ENCODE results near the gene EFCAB8.
"Not testable (repeated sequence)": the region's sequence is repeated elsewhere in the genome, so short reads cannot be mapped to it uniquely, and the experiment has no call there.

Gene EFCAB8

GRCh38 chr20:32914031-32914430 lies 55.3 kb downstream of the EFCAB8 start:
- no peak for DNase-seq

GRCh38 chr20:32917191-32917950 lies 58.6 kb downstream of the EFCAB8 start:
- no peak for DNase-seq

- no peak for DNase-seq
Observed at GRCh38 chr20:32918296-32918695, 59.6 kb downstream of the EFCAB8 start.

- DNase-seq = no peak
Observed at GRCh38 chr20:32918751-32919150, 60.0 kb downstream of the EFCAB8 start.

- no peak for DNase-seq
Observed at GRCh38 chr20:32920066-32920465, 61.3 kb downstream of the EFCAB8 start.

GRCh38 chr20:32920530-32921298 lies 62.0 kb downstream of the EFCAB8 start:
- no peak for DNase-seq

GRCh38 chr20:32922466-32922865 lies 63.7 kb downstream of the EFCAB8 start:
- no peak for DNase-seq

- DNase-seq = no peak
Observed at GRCh38 chr20:32924781-32925180, 66.1 kb downstream of the EFCAB8 start.

- no peak for DNase-seq
Observed at GRCh38 chr20:32925481-32926196, 66.9 kb downstream of the EFCAB8 start.

- no peak for DNase-seq
Observed at GRCh38 chr20:32929162-32929561, 70.4 kb downstream of the EFCAB8 start.

GRCh38 chr20:32930181-32930580 lies 71.5 kb downstream of the EFCAB8 start:
- no peak for DNase-seq

GRCh38 chr20:32930701-32931100 lies 72.0 kb downstream of the EFCAB8 start:
- DNase-seq = no peak

- DNase-seq = no peak
Observed at GRCh38 chr20:32934580-32934979, 75.9 kb downstream of the EFCAB8 start.

GRCh38 chr20:32941155-32941885 lies 82.6 kb downstream of the EFCAB8 start:
- no peak for DNase-seq

- DNase-seq = no peak
Observed at GRCh38 chr20:32943490-32944052, 84.8 kb downstream of the EFCAB8 start.

- DNase-seq = peak; percentile 37
Observed at GRCh38 chr20:32945710-32946221, 87.0 kb downstream of the EFCAB8 start.

GRCh38 chr20:32946629-32947028 lies 87.9 kb downstream of the EFCAB8 start:
- no peak for DNase-seq

- not testable (repeated sequence) for DNase-seq
Observed at GRCh38 chr20:32950539-32950938, 91.8 kb downstream of the EFCAB8 start.

- DNase-seq = no peak
Observed at GRCh38 chr20:32957459-32957858, 98.7 kb downstream of the EFCAB8 start.

- DNase-seq = no peak
Observed at GRCh38 chr20:32958574-32958973, 99.9 kb downstream of the EFCAB8 start.

- DNase-seq = no peak
Observed at GRCh38 chr20:32959351-32960221, 100.9 kb downstream of the EFCAB8 start.

- no peak for DNase-seq
Observed at GRCh38 chr20:32960222-32960518, 101.4 kb downstream of the EFCAB8 start.
